HCT116 (cell line): ENCODE measurements around the gene ATP6V1A. TPM values are rescaled to one million over a fixed set of nuclear protein-coding genes. Genes with fewer than 3 reads are reported as not detected.

Source experiments
- ATAC-seq: fragments of 200-7000 bp; cut with Tn5 transposase; 2 replicates; pipeline ENCODE4 v1.9.1; 2020; ENCODE audit warnings: mild to moderate bottlenecking, moderate library complexity
- BruUV-seq: library from RNA; stranded (reverse); fragments of 400-500 nt; replicated peaks from 2 replicates; lab custom pipeline; 2021; lab: Mats Ljungman, UMichigan
- CTCF ChIA-PET: fragments of 300-600 bp; sonication (Branson Sonifier 250); formaldehyde crosslinking; loops from one replicate; lab custom pipeline; 2021; ENCODE audit warnings: antibody characterized with exemption; lab: Charles Lee
- POLR2A ChIA-PET: fragments of 300-600, 350-600 bp; sonication (Branson Sonifier 250); formaldehyde crosslinking; loops from one replicate; lab custom pipeline; 2021; ENCODE audit warnings: antibody characterized with exemption; lab: Charles Lee
- RAD21 ChIA-PET, 2 experiments: fragments of 300-600 bp; sonication (Branson Sonifier 250); formaldehyde crosslinking; loops; one replicate each; lab custom pipeline; 2023; ENCODE audit warnings: low total read pairs in 2 of 2; ENCODE audit not compliant: uncharacterized antibody in 2 of 2, unreplicated experiment in 2 of 2, low non-redundant PET in 1 of 2; lab: Charles Lee
- DNase-seq: peaks from one replicate; pipeline ENCODE4 v3.0.0-alpha.2; 2010; ENCODE audit warnings: low read depth, low spot score
- H2AFZ ChIP-seq: fragments of 200-600 bp; shearing (Covaris generic), sonication (generic); 2 replicates; pipeline ENCODE4 v1.6.1; 2017; ENCODE audit warnings: low read depth, mixed run types, mixed read lengths, antibody characterized with exemption, low read length; ENCODE audit not compliant: poor library complexity, severe bottlenecking
- H3K27ac ChIP-seq: 2 replicates; pipeline ENCODE4 v1.5.1; 2012; ENCODE audit warnings: low read depth, low read length
- H3K27me3 ChIP-seq: fragments of 200-600 bp; sonication (generic); 2 replicates; pipeline ENCODE4 v1.6.1; 2016; ENCODE audit warnings: mixed run types, low read length, mixed read lengths; ENCODE audit not compliant: insufficient read depth
- H3K36me3 ChIP-seq, 2 experiments: fragments of 200-500 bp in 1 of 2; fragments of 200-600 bp in 1 of 2; sonication (Bioruptor generic) in 1 of 2; sonication (generic) in 1 of 2; 2 replicates each; pipeline versions ENCODE4 v1.5.1 to v1.6.1; 2014 to 2016; ENCODE audit warnings: low read length in 2 of 2, inconsistent platforms in 1 of 2, mixed read lengths in 1 of 2, mixed run types in 1 of 2; ENCODE audit not compliant: insufficient read depth in 2 of 2, control insufficient read depth in 1 of 2
- H3K4me1 ChIP-seq, 2 experiments: fragments of 200-600 bp in 1 of 2; sonication (generic) in 1 of 2; 2 replicates each; pipeline versions ENCODE4 v1.5.1 to v1.6.1; 2012 to 2017; ENCODE audit warnings: low read length in 2 of 2, inconsistent platforms in 1 of 2, mild to moderate bottlenecking in 1 of 2, mixed read lengths in 1 of 2, mixed run types in 1 of 2, moderate library complexity in 1 of 2; ENCODE audit not compliant: insufficient read depth in 2 of 2, control insufficient read depth in 1 of 2
- H3K4me2 ChIP-seq: fragments of 200-600 bp; sonication (generic); 2 replicates; pipeline ENCODE4 v1.6.1; 2017; ENCODE audit warnings: mixed run types, low read length, mixed read lengths
- H3K4me3 ChIP-seq, 2 experiments: fragments of 200-600 bp in 1 of 2; sonication (generic) in 1 of 2; replicated peaks in 1 of 2; 2 replicates each; pipeline ENCODE4 v1.5.1; 2011 to 2016; ENCODE audit warnings: low read length in 2 of 2, control low read depth in 1 of 2, low read depth in 1 of 2, mild to moderate bottlenecking in 1 of 2, mixed read lengths in 1 of 2, mixed run types in 1 of 2
- H3K79me2 ChIP-seq: fragments of 200-600 bp; sonication (generic); 2 replicates; pipeline ENCODE4 v1.6.1; 2017; ENCODE audit warnings: mild to moderate bottlenecking, mixed run types, low read length, moderate library complexity, mixed read lengths; ENCODE audit not compliant: insufficient read depth
- H3K9ac ChIP-seq: fragments of 200-600 bp; sonication (generic); 2 replicates; pipeline ENCODE4 v1.6.1; 2016; ENCODE audit warnings: low read length, mixed read lengths
- H3K9me2 ChIP-seq: fragments of 200-600 bp; sonication (generic), shearing (Covaris generic); 2 replicates; pipeline ENCODE4 v1.6.1; 2017; ENCODE audit warnings: mixed run types, mild to moderate bottlenecking, moderate library complexity; ENCODE audit not compliant: insufficient read depth
- H3K9me3 ChIP-seq, 2 experiments: fragments of 200-500 bp in 1 of 2; fragments of 200-600 bp in 1 of 2; sonication (Bioruptor generic) in 1 of 2; sonication (generic) in 1 of 2; 2 replicates each; pipeline ENCODE4 v1.6.1; 2014 to 2017; ENCODE audit warnings: low read length in 2 of 2, mixed read lengths in 2 of 2, inconsistent platforms in 1 of 2, low read depth in 1 of 2, mild to moderate bottlenecking in 1 of 2, mixed run types in 1 of 2, moderate library complexity in 1 of 2; ENCODE audit not compliant: control insufficient read depth in 1 of 2, insufficient read depth in 1 of 2
- H4K20me1 ChIP-seq: fragments of 200-600 bp; sonication (generic), shearing (Covaris generic); 2 replicates; pipeline ENCODE4 v1.6.1; 2017; ENCODE audit warnings: mixed run types, mild to moderate bottlenecking, moderate library complexity; ENCODE audit not compliant: insufficient read depth
- ELF1 ChIP-seq: IDR thresholded peaks from 2 replicates; pipeline ENCODE4 v1.6.1; 2012; ENCODE audit warnings: low read depth, borderline replicate concordance
- JUND ChIP-seq: IDR thresholded peaks from 2 replicates; pipeline ENCODE4 v1.6.1; 2012
- MAX ChIP-seq: IDR thresholded peaks from 2 replicates; pipeline ENCODE4 v1.6.1; 2012
- REST ChIP-seq: IDR thresholded peaks from 2 replicates; pipeline ENCODE4 v1.6.1; 2012; ENCODE audit warnings: low read depth
- intact Hi-C: fragments of 100-400 bp; cut with micrococcal nuclease; formaldehyde crosslinking; loops from 2 replicates; pipeline ENCODE4 v1.10.0; 2022
- total RNA-seq: library from RNA; stranded (reverse); gene quantifications from one replicate; pipeline ENCODE4 v1.2.1, GENCODE V29; 2021; ENCODE audit not compliant: unreplicated experiment

The ATP6V1A gene
- total RNA-seq, 1 experiment from 2014 or later: 54.7 TPM

- TF ChIP-seq REST (no peak), ELF1 (no peak), MAX (no peak)
These were observed 48.6 kb upstream of the ATP6V1A start (continued) for GRCh38 chr3:113698213-113698742.

GRCh38 chr3:113698956-113699355 is 47.9 kb upstream of the ATP6V1A start:
- Histone ChIP-seq H4K20me1 (no peaks in the 10 kb centered on the region), H3K9ac (no peak overlapping the region), H3K27ac (no peak overlapping the region), H3K4me1 (peaks cover 4 to 17% of the 10 kb centered on the region in 2 experiments; a peak in 3 of 4 replicates), H3K4me2 (no peak overlapping the region), H3K36me3 (no peaks in the 10 kb centered on the region), H3K27me3 (no peaks in the 10 kb centered on the region), H3K4me3 (no peak overlapping the region), H3K9me3 (no peaks in the 10 kb centered on the region), H3K79me2 (peaks cover 4% of the 10 kb centered on the region; the same call in 1 of the 2 replicates), H2AFZ (no peak overlapping the region), H3K9me2 (no peaks in the 10 kb centered on the region)
- ATAC-seq: no peak
- no peak for DNase-seq
- no peak for TF ChIP-seq JUND
- ChIA-PET RAD21 (no interaction called here), CTCF (no interaction called here), POLR2A (no interaction called here)
- intact Hi-C loops: no loop called here
- no TSS peak for BruUV-seq
